Natural killer cell treated with Interleukin-12 subunit alpha and Interleukin-12 subunit beta and Interleukin-15 and Interleukin-18, amount 100 ng/mL, for 72 hours (primary cell): ENCODE data around the gene ZSCAN16. TPM values are rescaled to one million over a fixed set of nuclear protein-coding genes. Genes with fewer than 3 reads are reported as not detected.
A peak's percentile ranks its signal among the peaks of the same experiment; 100 is the strongest.
"Not testable (repeated sequence)": the region's sequence is repeated elsewhere in the genome, so short reads cannot be mapped to it uniquely, and the experiment has no call there.

Source experiments
- ATAC-seq, 2 donors: fragments of 150-1000 bp; cut with Tn5 transposase in 1 of 2; sonication (Bioruptor Pico), chemical (Tn5 transposase) in 1 of 2; 2 replicates each; pipeline ENCODE4 v1.10.0; 2021
- DNase-seq: peaks from one replicate; pipeline ENCODE4 v3.0.0; 2022; ENCODE audit warnings: low spot score
- H3K27ac Mint-ChIP-seq, 2 donors: 1 replicate in 1 of 2; 2 replicates in 1 of 2; pipeline ENCODE4 v1.8.0; 2022; ENCODE audit warnings: mixed read lengths in 2 of 2, mild to moderate bottlenecking in 1 of 2, moderate library complexity in 1 of 2
- H3K27me3 Mint-ChIP-seq, 2 donors: 1 replicate in 1 of 2; 2 replicates in 1 of 2; pipeline ENCODE4 v1.8.0; 2022; ENCODE audit warnings: mixed read lengths in 2 of 2
- H3K36me3 Mint-ChIP-seq: one replicate; pipeline ENCODE4 v1.8.0; 2022; ENCODE audit warnings: mixed read lengths
- H3K4me1 Mint-ChIP-seq, 2 donors: 1 replicate in 1 of 2; 2 replicates in 1 of 2; pipeline ENCODE4 v1.8.0; 2022; ENCODE audit warnings: low read depth in 2 of 2, mixed read lengths in 2 of 2, mild to moderate bottlenecking in 1 of 2
- H3K4me3 Mint-ChIP-seq: one replicate; pipeline ENCODE4 v1.8.0; 2022; ENCODE audit warnings: mixed read lengths
- H3K9me3 Mint-ChIP-seq: 2 replicates; pipeline ENCODE4 v1.8.0; 2022; ENCODE audit warnings: mixed read lengths
- total RNA-seq, 2 donors: library from RNA; stranded (reverse); gene quantifications; one replicate each; pipeline ENCODE4 v1.2.3, GENCODE V29; 2022

The ZSCAN16 gene
- total RNA-seq, 2 donors from 2014 or later = 5.8 to 6.0 TPM

GRCh38 chr6:28107506-28107905, 16.9 kb upstream of the ZSCAN16 start:
- Mint-ChIP-seq H3K4me3 (no peak overlapping the region), H3K36me3 (no peaks in the 10 kb centered on the region), H3K4me1 (peaks cover 8 to 10% of the 10 kb centered on the region in 2 donors), H3K27me3 (peaks cover 10% of the 10 kb centered on the region in 2 donors), H3K27ac (no peak overlapping the region), H3K9me3 (peaks cover 4% of the 10 kb centered on the region)
- no peak for DNase-seq
- no peak for ATAC-seq

DNA sequence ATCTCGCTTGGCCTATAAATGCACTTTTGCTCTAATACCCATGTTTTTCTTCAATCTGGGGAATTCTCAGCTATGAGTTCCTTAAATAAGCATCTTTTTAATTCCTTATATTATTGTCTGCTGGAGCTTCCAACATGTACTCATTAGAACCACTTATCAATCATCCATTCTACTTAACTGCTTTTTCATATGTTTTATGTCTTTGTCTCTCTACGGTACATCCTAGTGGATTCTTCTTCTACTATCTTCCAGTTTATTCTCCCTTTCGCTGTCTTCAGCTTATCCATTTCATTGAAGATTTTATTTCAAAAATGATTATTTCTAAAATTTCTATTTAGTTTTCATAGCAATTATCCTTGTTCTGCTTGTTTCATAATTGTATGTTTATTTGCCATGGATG, 12.4 kb upstream of the ZSCAN16 start:
- DNase-seq (no peak), ATAC-seq (no peak)
- Mint-ChIP-seq H3K4me1 (no peaks in the 10 kb centered on the region), H3K27me3 (peaks cover 7% of the 10 kb centered on the region in 2 donors), H3K9me3 (no peaks in the 10 kb centered on the region), H3K27ac (no peak overlapping the region), H3K4me3 (no peak overlapping the region), H3K36me3 (peaks cover 16% of the 10 kb centered on the region)

- Mint-ChIP-seq H3K4me3 (no peak overlapping the region), H3K27me3 (no peaks in the 10 kb centered on the region), H3K27ac (no peak overlapping the region), H3K9me3 (no peaks in the 10 kb centered on the region), H3K4me1 (no peaks in the 10 kb centered on the region), H3K36me3 (peaks cover 31% of the 10 kb centered on the region)
- ATAC-seq (no peak), DNase-seq (no peak)
These were observed 8.6 kb upstream of the ZSCAN16 start for GRCh38 chr6:28115799-28116198.

DNA sequence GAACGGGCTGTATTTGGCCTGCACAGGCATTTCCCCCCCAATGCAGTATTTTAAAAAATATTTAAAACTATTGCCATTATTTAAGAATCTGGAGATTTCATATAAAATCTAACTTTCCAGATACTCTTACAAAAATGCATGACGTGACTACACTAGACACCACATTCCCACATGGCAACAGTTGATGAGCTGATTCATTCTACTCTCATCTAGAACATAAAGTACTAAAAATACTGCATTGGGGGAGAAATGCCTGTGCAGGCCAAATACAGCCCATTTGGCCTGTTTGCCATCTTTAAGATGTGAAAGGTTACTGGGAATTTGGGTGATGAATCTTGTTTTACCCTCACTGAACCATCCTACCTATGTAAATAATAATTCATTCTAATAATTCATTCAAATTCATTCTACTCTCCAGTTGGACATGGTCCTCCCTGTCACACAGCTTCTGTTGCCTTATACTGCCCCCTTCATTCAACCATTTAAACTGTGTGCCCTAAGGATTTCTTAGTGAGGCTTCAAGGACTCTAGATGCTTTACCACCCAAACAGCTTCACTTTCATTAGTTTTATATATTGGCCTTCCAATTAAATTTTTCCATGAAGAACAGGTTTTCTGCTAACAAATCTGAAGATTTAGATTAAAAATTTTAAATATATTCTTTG, 6.9 kb upstream of the ZSCAN16 start:
- Mint-ChIP-seq H3K27me3 (no peaks in the 10 kb centered on the region), H3K4me3 (no peak overlapping the region), H3K36me3 (peaks cover 31% of the 10 kb centered on the region), H3K27ac (no peak overlapping the region), H3K9me3 (no peaks in the 10 kb centered on the region), H3K4me1 (no peaks in the 10 kb centered on the region)
- ATAC-seq = no peak
- DNase-seq = no peak

- no peaks in the 10 kb centered on the region for H3K27me3 Mint-ChIP-seq
- no peaks in the 10 kb centered on the region for H3K9me3 Mint-ChIP-seq
- peaks cover 37% of the 10 kb centered on the region for H3K36me3 Mint-ChIP-seq
- ATAC-seq = no peak
- no peak overlapping the region for H3K27ac Mint-ChIP-seq
- DNase-seq = no peak
- peaks cover under 1 to 1% of the 10 kb centered on the region in 2 donors for H3K4me1 Mint-ChIP-seq
- no peak overlapping the region for H3K4me3 Mint-ChIP-seq
These were observed 6.2 kb upstream of the ZSCAN16 start for GRCh38 chr6:28118217-28118616.

DNA sequence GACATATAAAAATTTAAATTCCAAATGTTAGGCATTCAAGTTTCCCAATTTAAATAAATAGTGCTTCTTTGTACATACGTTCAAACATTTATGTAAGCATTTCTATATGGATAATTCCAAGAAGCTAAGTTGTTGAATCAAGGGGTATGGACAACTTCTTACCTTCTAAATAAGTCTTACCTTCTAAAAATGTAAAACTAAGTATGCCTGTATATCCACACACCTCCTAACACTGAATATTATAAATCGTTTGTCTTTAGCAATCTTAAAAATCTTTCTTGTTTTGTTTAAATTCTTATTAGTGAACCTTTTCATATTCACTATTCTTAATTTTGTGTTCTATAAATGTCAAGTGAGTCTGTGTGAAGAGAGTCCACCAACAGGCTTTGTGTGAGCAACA, 2.5 kb upstream of the ZSCAN16 start:
- Mint-ChIP-seq H3K27me3 (no peaks in the 10 kb centered on the region), H3K9me3 (no peaks in the 10 kb centered on the region), H3K4me3 (no peak overlapping the region), H3K4me1 (peaks cover 25 to 27% of the 10 kb centered on the region in 2 donors), H3K36me3 (peaks cover 24% of the 10 kb centered on the region), H3K27ac (no peak overlapping the region)
- ATAC-seq (no peak), DNase-seq (no peak)

- peaks cover 24% of the 10 kb centered on the region for H3K36me3 Mint-ChIP-seq
- H3K4me3 Mint-ChIP-seq, H3K9me3 Mint-ChIP-seq, ATAC-seq, H3K27ac Mint-ChIP-seq, H3K27me3 Mint-ChIP-seq, DNase-seq: not testable (repeated sequence)
- H3K4me1 Mint-ChIP-seq = peaks cover 26 to 28% of the 10 kb centered on the region in 2 donors
These were observed 2.1 kb upstream of the ZSCAN16 start for GRCh38 chr6:28122283-28122682.

GRCh38 chr6:28124971-28125353, 553 bp downstream of the ZSCAN16 start:
- DNase-seq = no peak

GRCh38 chr6:28125401-28125800, 992 bp downstream of the ZSCAN16 start:
- DNase-seq (no peak), ATAC-seq (no peak)
- no peaks in the 10 kb centered on the region for H3K27me3 Mint-ChIP-seq
- peaks cover 30% of the 10 kb centered on the region for H3K36me3 Mint-ChIP-seq
- H3K27ac Mint-ChIP-seq = peak overlapping the region; percentile 75 to 93
- H3K4me3 Mint-ChIP-seq = peak overlapping the region; percentile 91
- H3K4me1 Mint-ChIP-seq = peaks cover 37 to 48% of the 10 kb centered on the region in 2 donors
- H3K9me3 Mint-ChIP-seq = no peaks in the 10 kb centered on the region

More at GRCh38 chr6:28124971-28125353, 553 bp downstream of the ZSCAN16 start:
- Mint-ChIP-seq H3K4me3 (peak overlapping the region; percentile 91), H3K4me1 (peaks cover 37 to 47% of the 10 kb centered on the region in 2 donors), H3K27ac (peak overlapping the region; percentile 75 to 93), H3K27me3 (no peaks in the 10 kb centered on the region), H3K9me3 (no peaks in the 10 kb centered on the region), H3K36me3 (peaks cover 33% of the 10 kb centered on the region)
- ATAC-seq = peak in 1 of 2 donors; percentile 25

GRCh38 chr6:28134015-28134414, 9.6 kb downstream of the ZSCAN16 start:
- no peak overlapping the region for H3K4me3 Mint-ChIP-seq
- H3K9me3 Mint-ChIP-seq = no peaks in the 10 kb centered on the region
- no peak overlapping the region for H3K27ac Mint-ChIP-seq
- no peak for DNase-seq
- peaks cover 23% of the 10 kb centered on the region for H3K36me3 Mint-ChIP-seq
- no peak for ATAC-seq
- no peaks in the 10 kb centered on the region for H3K27me3 Mint-ChIP-seq
- H3K4me1 Mint-ChIP-seq = peaks cover 41 to 52% of the 10 kb centered on the region in 2 donors

GRCh38 chr6:28134716-28135115, 10.3 kb downstream of the ZSCAN16 start:
- Mint-ChIP-seq H3K9me3 (no peaks in the 10 kb centered on the region), H3K4me1 (peaks cover 35 to 46% of the 10 kb centered on the region in 2 donors), H3K36me3 (peaks cover 16% of the 10 kb centered on the region), H3K4me3 (no peak overlapping the region), H3K27ac (no peak overlapping the region), H3K27me3 (no peaks in the 10 kb centered on the region)
- DNase-seq (no peak), ATAC-seq (no peak)

- Mint-ChIP-seq H3K9me3 (no peaks in the 10 kb centered on the region), H3K4me3 (peak overlapping the region; percentile 97), H3K27ac (peak overlapping the region; percentile 97 to 99), H3K36me3 (peaks cover 14% of the 10 kb centered on the region), H3K27me3 (no peaks in the 10 kb centered on the region), H3K4me1 (peaks cover 39 to 51% of the 10 kb centered on the region in 2 donors)
- ATAC-seq (no peak), DNase-seq (no peak)
These were observed 11.0 kb downstream of the ZSCAN16 start for GRCh38 chr6:28135393-28135792.

DNA sequence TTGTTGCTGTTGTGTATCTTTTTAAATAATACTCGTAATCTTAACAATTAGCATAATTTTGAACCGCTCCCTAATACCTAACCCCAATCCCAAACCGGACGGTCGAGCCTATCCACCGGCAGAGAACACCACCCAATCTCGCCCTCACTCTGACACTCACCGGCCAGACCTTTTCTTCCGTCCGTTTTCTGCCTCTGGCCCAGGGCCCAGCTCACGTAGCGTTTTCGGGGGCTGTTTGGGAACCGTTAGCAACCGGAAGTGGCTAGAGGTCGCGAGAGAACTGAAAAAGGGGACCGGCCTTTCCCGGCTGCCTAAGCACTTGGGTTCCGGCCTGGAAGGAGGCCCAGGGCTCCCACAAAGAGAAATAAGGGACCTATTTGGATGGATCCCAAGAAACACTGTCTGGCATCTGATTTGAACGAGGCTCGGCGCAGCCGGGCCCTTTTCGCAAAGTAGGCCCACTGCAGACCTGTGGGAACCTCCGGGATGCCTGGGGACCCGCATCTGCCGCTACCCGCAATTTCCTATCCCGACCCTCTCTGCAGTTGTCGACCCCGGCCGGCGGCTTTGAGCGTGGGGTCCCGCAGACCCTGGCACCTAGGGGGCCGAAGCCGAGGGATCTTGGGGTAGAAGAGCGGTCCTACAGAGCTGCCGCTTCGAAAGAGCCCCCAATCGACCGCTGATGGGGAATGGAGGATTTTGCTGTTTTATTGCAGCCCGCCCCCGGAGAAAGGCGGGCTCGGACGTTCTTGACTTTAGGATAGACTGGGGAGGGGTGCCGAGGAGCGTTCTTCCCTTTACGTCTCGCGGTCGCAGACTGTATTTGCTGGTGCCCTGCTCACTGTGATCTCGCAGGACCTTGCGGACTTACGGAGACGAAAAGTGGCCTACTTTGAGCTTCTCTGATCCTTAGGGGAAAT, 12.4 kb downstream of the ZSCAN16 start:
- peaks cover 44 to 60% of the 10 kb centered on the region in 2 donors for H3K4me1 Mint-ChIP-seq
- peaks cover 11% of the 10 kb centered on the region for H3K36me3 Mint-ChIP-seq
- peak overlapping the region; percentile 97 for H3K4me3 Mint-ChIP-seq
- H3K27ac Mint-ChIP-seq = peak overlapping the region; percentile 97 to 99
- no peaks in the 10 kb centered on the region for H3K27me3 Mint-ChIP-seq
- H3K9me3 Mint-ChIP-seq = no peaks in the 10 kb centered on the region
- DNase-seq (peak; percentile 89), ATAC-seq (peak; percentile 84 to 87)

DNA sequence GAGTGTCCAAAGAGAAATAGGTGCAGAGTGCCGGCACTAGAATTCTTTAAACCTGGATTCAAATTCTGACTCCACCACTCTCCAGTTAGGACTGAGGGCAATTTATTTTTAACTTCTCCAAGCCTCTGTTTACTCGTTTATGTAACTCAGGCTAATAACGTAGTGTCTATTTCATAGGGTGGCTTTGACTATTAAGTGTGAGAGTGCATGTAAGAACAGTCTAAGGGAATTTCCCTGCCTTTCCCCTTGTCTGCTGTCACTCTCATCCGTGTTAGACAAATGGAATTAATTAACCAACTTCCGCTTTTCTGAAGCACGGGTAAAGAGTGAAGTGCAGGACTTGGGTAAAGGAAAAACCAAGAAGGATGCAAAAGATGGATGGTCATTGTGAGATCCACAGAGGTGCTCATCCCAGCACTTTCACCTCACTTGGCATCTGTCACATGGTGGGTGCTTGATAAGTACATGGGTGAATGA, 13.1 kb downstream of the ZSCAN16 start:
- no peaks in the 10 kb centered on the region for H3K9me3 Mint-ChIP-seq
- H3K36me3 Mint-ChIP-seq = peaks cover 10% of the 10 kb centered on the region
- peak overlapping the region; percentile 97 for H3K4me3 Mint-ChIP-seq
- DNase-seq = peak; percentile 68
- peak overlapping the region; percentile 97 to 99 for H3K27ac Mint-ChIP-seq
- peaks cover 44 to 60% of the 10 kb centered on the region in 2 donors for H3K4me1 Mint-ChIP-seq
- H3K27me3 Mint-ChIP-seq = no peaks in the 10 kb centered on the region
- peak; percentile 57 to 71 for ATAC-seq
